ENCODE measurements around the gene CENPX. TPM values are rescaled to one million over a fixed set of nuclear protein-coding genes. Genes with fewer than 3 reads are reported as not detected.

Gene CENPX
- total RNA-seq, 8 experiments from 2014 or later: 40.6 to 116 (median 53.3) TPM

DNA sequence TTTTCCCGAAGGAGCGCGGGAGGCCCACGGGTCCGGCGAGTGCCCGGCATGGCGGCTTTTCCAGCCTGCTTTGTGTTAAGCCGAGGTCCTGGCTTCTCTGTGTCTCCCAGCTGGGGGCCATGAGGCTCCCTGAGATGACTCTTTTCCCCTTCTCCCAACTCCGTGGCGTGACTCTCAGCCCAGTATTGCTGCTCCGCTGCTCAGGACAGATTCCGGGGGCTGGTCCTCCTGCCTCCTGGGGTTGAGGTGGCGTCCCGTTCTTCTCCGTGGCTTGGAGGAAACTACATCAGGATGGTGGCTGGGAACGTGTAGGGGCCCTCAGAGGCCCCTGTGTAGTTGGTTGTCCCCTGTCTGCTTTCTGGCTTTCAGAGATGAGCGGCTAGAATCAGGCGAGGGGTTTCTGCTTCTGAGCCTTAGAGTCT lies 30.0 kb upstream of the CENPX start:
- Histone ChIP-seq H3K4me1 (replicated peaks in 1 of 2) (peaks cover 7 to 12% of the 10 kb centered on the region in 2 donors), H3K27ac (no peak overlapping the region), H3K4me3 (peak overlapping the region; percentile 75 to 100 (median 96))
- peak in 2 of 8 experiments; percentile 6 to 11 for ATAC-seq (replicated peaks in 6 of 8)
- 0 to 30% (median 11%) methylated on average over 1 to 12 of the region's 19 CpGs; no CpG with 5 or more reads in 4 of the 10 experiments for WGBS, 10 experiments
- in situ Hi-C loops (cut with MboI; ENCODE audit: low pct_unique_long_range_greater_than_20kb in 2 of 9, low sequenced_read_pairs in 9 of 9, unreplicated experiment in 9 of 9): no loop called here

DNA sequence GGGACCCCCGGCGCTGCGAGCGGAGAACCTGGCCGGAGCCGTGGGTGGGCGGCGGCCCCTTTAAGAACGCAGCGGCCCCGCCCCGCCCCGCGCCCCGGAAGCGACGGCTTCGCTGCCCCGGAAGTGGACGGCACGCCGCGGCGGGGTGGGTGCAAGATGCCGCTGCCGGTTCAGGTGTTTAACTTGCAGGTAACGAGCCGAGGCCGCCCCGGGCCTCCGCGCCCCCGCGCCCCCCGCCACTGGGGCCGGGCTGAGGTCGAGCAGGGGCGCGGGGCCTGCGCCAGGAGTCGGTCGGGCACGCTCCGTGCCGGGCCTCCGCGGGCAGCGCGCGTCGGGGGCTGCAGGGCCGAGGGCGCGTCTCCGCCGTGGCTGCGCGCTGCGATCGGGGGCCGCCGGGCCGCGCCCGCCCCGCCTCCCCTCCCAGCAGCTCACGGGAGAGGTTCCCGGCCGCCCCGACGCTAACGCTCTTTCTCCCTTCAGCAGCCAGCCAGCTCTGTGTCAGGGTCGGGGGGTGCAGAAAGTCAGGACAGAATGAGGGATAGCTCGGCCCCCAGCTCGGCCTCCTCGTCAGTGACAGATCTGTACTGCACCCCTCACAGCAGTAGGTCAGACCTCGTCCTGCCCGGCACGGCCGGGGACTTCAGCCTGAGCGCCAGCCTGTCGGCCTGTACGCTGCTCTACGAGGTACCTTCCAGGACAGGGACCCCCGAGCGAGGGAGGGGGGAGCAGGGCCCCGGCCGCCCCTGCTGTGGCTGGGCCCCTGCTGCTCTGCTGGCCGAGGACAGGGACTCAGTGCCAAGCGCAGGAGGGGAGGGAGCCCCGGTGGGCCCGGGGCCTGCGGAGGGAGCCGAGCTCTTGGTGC lies 29.3 kb upstream of the CENPX start, which contains the start of the genes GPS1 and RFNG:
Gene GPS1, plus strand, starts transcription at position 123 of the 862 bp plus-strand sequence. Its CDS starts 34 bp downstream, at position 157.
Gene RFNG, minus strand, starts transcription at position 36 of the 862 bp plus-strand sequence. CDS start 45 bp downstream, outside the sequence.
- Histone ChIP-seq H3K4me3 (peak within 1 kb of the TSS; percentile 75 to 100 (median 96)), H3K27ac (peak within 1 kb of the TSS; percentile 69 to 86), H3K4me1 (replicated peaks in 1 of 2) (peaks cover 7 to 12% of the 10 kb centered on the region in 2 donors)
- WGBS, 10 experiments: 0 to 7% (median 2%) methylated on average over 3 to 9 of the region's 94 CpGs; no CpG with 5 or more reads in 7 of the 10 experiments
- peak; percentile 76 to 90 (median 81) for ATAC-seq (replicated peaks in 6 of 8)
- in situ Hi-C loops (cut with MboI; ENCODE audit: low pct_unique_long_range_greater_than_20kb in 2 of 9, low sequenced_read_pairs in 9 of 9, unreplicated experiment in 9 of 9): no loop called here

DNA sequence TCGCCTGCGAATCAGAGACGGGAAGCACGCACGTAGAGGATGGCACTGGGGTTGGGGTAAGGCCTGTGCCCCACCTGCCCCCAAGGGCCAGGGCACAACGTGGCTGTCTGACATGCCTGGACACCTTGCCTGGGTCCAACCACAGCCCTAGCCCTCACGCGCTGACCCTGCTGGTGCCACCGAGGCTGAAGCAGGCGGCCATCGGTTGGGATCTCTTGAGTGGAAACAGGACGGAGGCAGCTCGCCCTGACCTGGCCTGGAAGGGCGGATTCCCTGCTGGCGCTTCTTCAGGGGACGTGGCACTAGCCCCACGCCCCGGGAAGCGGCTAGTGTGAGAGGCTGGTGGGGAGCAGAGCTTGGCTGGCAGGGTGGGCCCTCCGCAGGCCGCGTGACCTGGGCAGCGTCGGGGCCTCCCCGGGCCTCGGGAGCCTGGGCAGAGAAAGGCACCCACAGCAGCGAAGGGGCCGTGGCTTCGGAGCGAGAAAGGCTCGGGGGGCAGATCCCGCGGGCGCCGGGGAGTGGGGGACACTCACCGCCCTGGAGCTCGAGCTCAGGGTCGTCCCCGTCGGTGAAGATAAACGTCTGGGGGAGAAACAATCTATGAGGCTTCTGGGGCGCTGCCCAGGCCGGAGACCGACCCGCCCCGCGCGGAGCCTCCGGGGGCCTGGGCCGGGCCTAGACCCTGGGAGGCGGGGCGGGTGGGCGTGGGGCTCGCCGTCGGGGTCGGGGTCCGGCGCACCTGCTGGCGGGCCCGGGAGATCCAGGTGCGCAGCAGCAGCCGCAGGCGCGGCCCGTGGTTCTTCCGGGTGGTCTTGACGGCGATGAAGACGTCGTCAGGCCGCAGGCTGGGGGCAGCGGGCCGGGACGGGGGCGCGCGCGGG lies 28.3 kb upstream of the CENPX start:
- H3K4me1 ChIP-seq (replicated peaks in 1 of 2): peaks cover 7 to 12% of the 10 kb centered on the region in 2 donors
- 24 to 60% methylated on average over 1 to 5 of the region's 79 CpGs; no CpG with 5 or more reads in 8 of the 10 experiments for WGBS, 10 experiments
- peak overlapping the region; percentile 75 to 100 (median 96) for H3K4me3 ChIP-seq
- peak; percentile 12 to 58 (median 48) for ATAC-seq (replicated peaks in 6 of 8)
- peak overlapping the region; percentile 69 to 86 for H3K27ac ChIP-seq
- in situ Hi-C loops (cut with MboI; ENCODE audit: low pct_unique_long_range_greater_than_20kb in 2 of 9, low sequenced_read_pairs in 9 of 9, unreplicated experiment in 9 of 9): no loop called here

DNA sequence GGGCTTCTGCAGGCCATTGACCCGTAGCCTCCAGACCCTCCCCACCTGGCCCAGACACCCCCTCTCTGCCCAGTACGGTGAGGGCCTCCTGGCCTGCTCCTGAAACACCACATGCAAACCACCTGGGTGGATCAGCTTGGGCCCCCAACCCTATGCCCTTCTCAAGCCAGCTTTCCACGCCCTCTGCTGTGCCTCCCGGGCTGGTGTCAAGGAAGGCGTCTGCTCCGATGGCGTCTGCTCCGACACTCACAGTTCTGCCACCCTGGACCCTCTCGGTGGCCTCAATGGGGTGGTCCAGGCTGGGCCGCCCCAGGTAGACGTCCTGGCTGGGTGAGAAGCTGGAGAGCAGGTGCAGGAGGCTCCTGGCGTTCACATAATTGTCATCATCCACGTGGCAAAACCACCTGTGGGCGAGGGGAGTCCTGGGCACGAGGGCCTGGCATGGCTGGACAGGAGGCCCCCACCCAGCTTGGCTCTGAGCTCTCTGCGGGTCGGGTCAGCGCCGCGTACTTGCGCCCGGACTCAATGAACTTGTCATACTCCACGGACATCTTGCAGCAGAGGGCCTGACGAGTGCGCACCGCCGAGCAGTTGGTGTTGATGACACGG lies 27.6 kb upstream of the CENPX start:
- peaks cover 7 to 12% of the 10 kb centered on the region in 2 donors for H3K4me1 ChIP-seq (replicated peaks in 1 of 2)
- no peak overlapping the region for H3K27ac ChIP-seq
- no peak for ATAC-seq (replicated peaks in 6 of 8)
- in situ Hi-C loops (cut with MboI; ENCODE audit: low pct_unique_long_range_greater_than_20kb in 2 of 9, low sequenced_read_pairs in 9 of 9, unreplicated experiment in 9 of 9): no loop called here
- WGBS, 10 experiments: 75 to 92% (median 80%) methylated on average over 1 to 9 of the region's 28 CpGs; no CpG with 5 or more reads in 5 of the 10 experiments
- H3K4me3 ChIP-seq: peak overlapping the region; percentile 75 to 100 (median 96)

- Histone ChIP-seq H3K27ac (no peak overlapping the region), H3K4me3 (no peak overlapping the region), H3K4me1 (replicated peaks in 1 of 2) (peaks cover 7 to 12% of the 10 kb centered on the region in 2 donors)
- no peak for ATAC-seq (replicated peaks in 6 of 8)
- WGBS, 10 experiments: 96 to 100% (median 100%) methylated on average over 1 to 3 of the region's 16 CpGs; no CpG with 5 or more reads in 7 of the 10 experiments
- in situ Hi-C loops (cut with MboI; ENCODE audit: low pct_unique_long_range_greater_than_20kb in 2 of 9, low sequenced_read_pairs in 9 of 9, unreplicated experiment in 9 of 9): loop anchor here in 4 of 9 experiments (25.0 kb wide), 2 partner anchors 88 to 113 kb away; no protein-coding TSS in a partner anchor
Measured at GRCh38 chr17:82049521-82049971, 26.9 kb upstream of the CENPX start.

DNA sequence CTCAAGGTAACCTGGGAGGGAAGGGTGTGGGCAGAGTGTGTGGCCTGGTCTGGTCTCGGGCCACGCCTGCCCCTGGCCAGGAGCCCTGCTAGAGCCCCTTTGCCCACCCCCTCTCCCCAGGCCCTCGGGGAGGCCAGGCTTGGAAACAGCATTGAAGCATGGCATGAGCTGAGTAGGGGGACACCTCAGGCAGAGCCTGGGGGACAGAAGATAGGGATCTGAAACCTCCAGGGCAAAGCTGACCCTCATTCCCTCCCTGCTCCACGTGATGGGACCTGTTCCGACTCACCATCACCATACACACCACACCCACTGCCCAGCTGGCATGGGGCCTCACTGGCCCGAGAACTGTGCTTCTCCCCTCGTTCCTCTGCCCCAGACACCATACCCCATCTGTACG lies 26.4 kb upstream of the CENPX start:
- Histone ChIP-seq H3K4me1 (replicated peaks in 1 of 2) (peaks cover 7 to 12% of the 10 kb centered on the region in 2 donors), H3K27ac (no peak overlapping the region), H3K4me3 (no peak overlapping the region)
- no peak for ATAC-seq (replicated peaks in 6 of 8)
- WGBS, 10 experiments: 20 to 40% methylated on average over 1 of the region's 8 CpGs; no CpG with 5 or more reads in 8 of the 10 experiments
- in situ Hi-C loops (cut with MboI; ENCODE audit: low pct_unique_long_range_greater_than_20kb in 2 of 9, low sequenced_read_pairs in 9 of 9, unreplicated experiment in 9 of 9): loop anchor here in 4 of 9 experiments (25.0 kb wide), 2 partner anchors 88 to 113 kb away; no protein-coding TSS in a partner anchor

GRCh38 chr17:82048571-82048971 lies 25.9 kb upstream of the CENPX start:
- peaks cover 7 to 12% of the 10 kb centered on the region in 2 donors for H3K4me1 ChIP-seq (replicated peaks in 1 of 2)
- ATAC-seq (replicated peaks in 6 of 8): no peak
- H3K4me3 ChIP-seq: no peak overlapping the region
- H3K27ac ChIP-seq: no peak overlapping the region
- in situ Hi-C loops (cut with MboI; ENCODE audit: low pct_unique_long_range_greater_than_20kb in 2 of 9, low sequenced_read_pairs in 9 of 9, unreplicated experiment in 9 of 9): loop anchor here in 4 of 9 experiments (25.0 kb wide), 2 partner anchors 89 to 114 kb away; no protein-coding TSS in a partner anchor
- 100% methylated on average over 4 of the region's 20 CpGs; no CpG with 5 or more reads in 9 of the 10 experiments for WGBS, 10 experiments

- WGBS, 10 experiments: 53 to 100% (median 81%) methylated on average over 1 to 6 of the region's 25 CpGs; no CpG with 5 or more reads in 3 of the 10 experiments
- Histone ChIP-seq H3K27ac (no peak overlapping the region), H3K4me1 (replicated peaks in 1 of 2) (peaks cover 6 to 10% of the 10 kb centered on the region in 2 donors), H3K4me3 (no peak overlapping the region)
- no peak for ATAC-seq (replicated peaks in 6 of 8)
- in situ Hi-C loops (cut with MboI; ENCODE audit: low pct_unique_long_range_greater_than_20kb in 2 of 9, low sequenced_read_pairs in 9 of 9, unreplicated experiment in 9 of 9): loop anchor here in 4 of 9 experiments (25.0 kb wide), 2 partner anchors 89 to 114 kb away; no protein-coding TSS in a partner anchor
Measured at GRCh38 chr17:82047914-82048570, 25.4 kb upstream of the CENPX start.

DNA sequence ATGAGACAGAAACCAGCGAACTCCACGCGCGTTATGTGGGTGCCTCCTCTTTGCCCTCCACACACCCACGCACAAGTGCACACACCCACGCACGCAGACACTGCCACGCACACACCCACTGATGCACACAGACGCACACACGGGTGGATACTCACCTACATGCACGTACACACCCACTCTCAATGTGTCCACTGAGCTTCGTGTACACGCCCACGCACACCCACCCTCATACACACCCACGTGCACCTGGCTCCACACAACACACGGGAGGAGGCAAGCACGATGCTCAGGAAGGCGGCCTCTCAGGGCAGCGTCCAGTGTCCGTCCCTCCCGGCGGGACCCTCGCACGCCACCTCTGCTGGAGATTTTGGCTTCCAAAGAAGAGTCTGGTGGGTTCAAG lies 24.7 kb upstream of the CENPX start:
- Histone ChIP-seq H3K27ac (no peak overlapping the region), H3K4me3 (no peak overlapping the region), H3K4me1 (replicated peaks in 1 of 2) (peaks cover 0 to 6% of the 10 kb centered on the region in 2 donors)
- in situ Hi-C loops (cut with MboI; ENCODE audit: low pct_unique_long_range_greater_than_20kb in 2 of 9, low sequenced_read_pairs in 9 of 9, unreplicated experiment in 9 of 9): loop anchor here in 4 of 9 experiments (25.0 kb wide), 2 partner anchors 90 to 115 kb away; no protein-coding TSS in a partner anchor
- ATAC-seq (replicated peaks in 6 of 8): no peak
- 87 to 100% (median 94%) methylated on average over 5 to 12 of the region's 24 CpGs; no CpG with 5 or more reads in 6 of the 10 experiments for WGBS, 10 experiments

- Histone ChIP-seq H3K4me1 (replicated peaks in 1 of 2) (peaks cover 0 to 6% of the 10 kb centered on the region in 2 donors), H3K27ac (no peak overlapping the region), H3K4me3 (no peak overlapping the region)
- in situ Hi-C loops (cut with MboI; ENCODE audit: low pct_unique_long_range_greater_than_20kb in 2 of 9, low sequenced_read_pairs in 9 of 9, unreplicated experiment in 9 of 9): loop anchor here in 4 of 9 experiments (25.0 kb wide), 2 partner anchors 90 to 115 kb away; no protein-coding TSS in a partner anchor
- WGBS, 10 experiments: 70 to 96% (median 89%) methylated on average over 5 to 15 of the region's 21 CpGs; no CpG with 5 or more reads in 4 of the 10 experiments
- ATAC-seq (replicated peaks in 6 of 8): no peak
Measured at GRCh38 chr17:82046903-82047302, 24.2 kb upstream of the CENPX start.

DNA sequence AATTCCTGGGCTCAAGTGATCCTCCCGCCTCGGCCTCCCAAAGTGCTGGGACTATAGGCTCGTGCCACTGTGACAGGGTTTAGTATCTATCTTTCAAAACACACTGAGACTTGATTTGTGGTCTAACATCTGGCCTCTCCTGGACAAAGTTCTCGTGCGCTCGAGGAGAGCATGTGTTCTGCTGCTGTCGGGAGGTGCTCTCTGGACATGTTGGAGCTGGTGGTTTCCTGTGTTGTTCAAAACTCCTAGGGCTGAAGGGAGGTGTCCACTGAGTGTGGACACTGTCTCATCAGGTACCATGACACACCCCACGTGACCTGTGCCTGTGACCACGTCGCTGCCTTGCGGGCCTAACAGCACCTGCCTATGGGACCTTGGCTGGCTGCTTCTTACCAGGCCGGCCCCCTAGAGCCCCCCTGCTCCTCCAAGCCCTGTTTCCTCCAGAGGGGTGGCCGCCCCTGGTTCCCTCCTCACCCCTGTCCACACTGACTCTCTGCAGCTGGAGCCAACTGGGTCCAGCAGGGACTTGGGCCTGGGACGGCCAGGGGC lies 23.3 kb upstream of the CENPX start:
- Histone ChIP-seq H3K4me1 (replicated peaks in 1 of 2) (peaks cover 0 to 6% of the 10 kb centered on the region in 2 donors), H3K4me3 (no peak overlapping the region), H3K27ac (no peak overlapping the region)
- ATAC-seq (replicated peaks in 6 of 8): peak in 2 of 8 experiments; percentile 16 to 53
- in situ Hi-C loops (cut with MboI; ENCODE audit: low pct_unique_long_range_greater_than_20kb in 2 of 9, low sequenced_read_pairs in 9 of 9, unreplicated experiment in 9 of 9): loop anchor here in 4 of 9 experiments (25.0 kb wide), 2 partner anchors 91 to 116 kb away; no protein-coding TSS in a partner anchor
- 33 to 96% (median 89%) methylated on average over 2 to 6 of the region's 14 CpGs; no CpG with 5 or more reads in 3 of the 10 experiments for WGBS, 10 experiments
